Body of pancreas (tissue), 4 donors: ENCODE measurements around the gene SCUBE1. TPM values are rescaled to one million over a fixed set of nuclear protein-coding genes. Genes with fewer than 3 reads are reported as not detected.

Experiments
- ATAC-seq: fragments of 150-250 bp; one replicate; pipeline ENCODE4 v1.9.1; 2016
- DNase-seq, 4 donors: peaks; one replicate each; pipeline ENCODE4 v3.0.0-alpha.2; 2019
- H3K27ac ChIP-seq, 4 donors: fragments of 200-600 bp; sonication (generic); 1 replicate in 3 of 4; 2 replicates in 1 of 4; pipeline versions ENCODE4 v1.5.1 to v1.6.1; 2016 to 2019; ENCODE audit warnings: mild to moderate bottlenecking in 1 of 4, mixed read lengths in 1 of 4, moderate library complexity in 1 of 4
- H3K27me3 ChIP-seq, 2 donors: fragments of 200-600 bp; sonication (generic); one replicate each; pipeline ENCODE4 v1.6.0; 2016; ENCODE audit warnings: mild to moderate bottlenecking in 1 of 2
- H3K36me3 ChIP-seq, 2 donors: fragments of 200-600 bp; sonication (generic); replicated peaks in 1 of 2; 2 replicates each; pipeline ENCODE4 v1.5.1; 2016; ENCODE audit warnings: low read depth in 2 of 2; ENCODE audit not compliant: insufficient read depth in 1 of 2
- H3K4me1 ChIP-seq: fragments of 200-600 bp; sonication (generic); one replicate; pipeline ENCODE4 v1.6.0; 2016
- H3K4me3 ChIP-seq, 2 donors: fragments of 200-600 bp; sonication (generic); 1 replicate in 1 of 2; 2 replicates in 1 of 2; pipeline ENCODE4 v1.5.1; 2016 to 2019
- H3K9me3 ChIP-seq, 3 donors: fragments of 200-600 bp; sonication (generic); 1 replicate in 2 of 3; 2 replicates in 1 of 3; pipeline ENCODE4 v1.5.1; 2016
- CTCF ChIP-seq, 7 experiments: fragments of 450-650 bp in 4 of 7; fragments of 200-600 bp in 3 of 7; sonication (generic) in 3 of 7; IDR thresholded peaks; one replicate each; pipeline ENCODE4 v1.5.1; 2016 to 2019; ENCODE audit warnings: antibody characterized with exemption in 7 of 7
- POLR2A ChIP-seq, 3 donors: fragments of 450-650 bp; IDR thresholded peaks; one replicate each; pipeline ENCODE4 v1.6.1; 2016; ENCODE audit warnings: antibody characterized with exemption in 3 of 3, mild to moderate bottlenecking in 2 of 3
- WGBS, 2 donors: methylation state at CpG; one replicate each; pipeline ENCODE4 v1.1.5; 2017; 5-methylcytosine and 5-hydroxymethylcytosine counted together
- intact Hi-C: fragments of 100-400 bp; cut with DNase I; formaldehyde crosslinking; loops from one replicate; pipeline ENCODE4 v1.15.1; 2023
- total RNA-seq, 2 donors: library from RNA; depleted of rRNA; stranded (reverse); fragments of >200 nt; gene quantifications; one replicate each; pipeline ENCODE4 v1.1.0, GENCODE V29; 2016

The SCUBE1 gene
- total RNA-seq, 2 donors from 2014 or later: under 0.01 to 0.26 TPM

DNA sequence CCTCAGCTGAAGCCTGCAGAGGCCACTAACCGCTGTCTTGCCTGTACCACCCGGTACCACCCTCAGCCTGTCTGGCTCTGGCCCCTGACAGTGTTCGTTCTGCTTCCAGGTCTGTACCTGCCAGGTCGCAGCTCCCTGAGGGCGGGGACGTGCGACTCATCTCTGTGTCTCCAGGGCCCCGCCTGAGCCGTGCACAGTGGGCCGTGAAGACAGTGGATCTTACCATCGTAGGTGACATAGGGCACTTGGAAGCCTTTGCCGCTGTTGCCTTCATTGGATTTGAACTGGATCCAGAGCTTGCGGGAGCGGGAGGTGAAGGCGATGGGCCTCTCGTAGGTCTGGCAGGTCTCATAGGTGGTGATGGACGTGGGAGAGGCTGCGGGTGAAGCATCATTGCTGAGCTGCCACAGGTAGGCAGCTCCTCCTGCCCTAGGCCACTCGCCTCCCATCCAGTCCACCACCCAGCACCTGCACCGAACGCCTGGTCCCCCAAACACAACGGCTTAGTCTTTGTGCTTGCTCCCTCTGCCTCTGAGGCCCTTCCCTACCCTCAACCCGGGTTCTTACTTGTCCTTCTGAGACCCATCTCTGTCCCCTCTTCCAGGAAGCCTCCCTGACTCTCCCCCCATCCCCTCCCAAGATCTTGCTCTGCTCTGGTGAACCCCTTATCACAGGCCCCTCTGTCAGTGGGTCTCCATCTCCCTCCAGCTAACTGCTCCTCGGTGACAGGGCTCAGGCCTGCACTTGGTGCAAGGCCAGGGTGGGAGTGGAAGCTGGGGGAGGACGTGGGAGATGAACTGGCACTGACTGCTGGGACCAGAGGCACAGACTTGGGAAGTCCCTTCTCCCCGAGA, 135.1 kb downstream of the SCUBE1 start:
- H3K9me3 ChIP-seq: no peaks in the 10 kb centered on the region
- H3K27me3 ChIP-seq: no peaks in the 10 kb centered on the region
- DNase-seq (no peak), ATAC-seq (no peak)
- H3K36me3 ChIP-seq: no peaks in the 10 kb centered on the region
- 67 to 71% methylated on average over 11 to 22 of the region's 26 CpGs for WGBS, 2 donors
- TF ChIP-seq POLR2A (IDR thresholded peaks at IDR 0.05) (no peak), CTCF (IDR thresholded peaks at IDR 0.05) (no peak)
- H3K27ac ChIP-seq: no peak overlapping the region
- intact Hi-C loops: no loop called here
- no peak overlapping the region for H3K4me3 ChIP-seq
- no peaks in the 10 kb centered on the region for H3K4me1 ChIP-seq

GRCh38 chr22:43207386-43207785, 135.8 kb downstream of the SCUBE1 start:
- Histone ChIP-seq H3K9me3 (no peaks in the 10 kb centered on the region), H3K4me3 (no peak overlapping the region), H3K27ac (no peak overlapping the region), H3K36me3 (no peaks in the 10 kb centered on the region), H3K27me3 (no peaks in the 10 kb centered on the region), H3K4me1 (no peaks in the 10 kb centered on the region)
- 67 to 71% methylated on average over 11 to 13 of the region's 13 CpGs for WGBS, 2 donors
- DNase-seq (no peak), ATAC-seq (no peak)
- TF ChIP-seq POLR2A (IDR thresholded peaks at IDR 0.05) (no peak), CTCF (IDR thresholded peaks at IDR 0.05) (no peak)
- intact Hi-C loops: no loop called here

GRCh38 chr22:43206509-43207161, 136.5 kb downstream of the SCUBE1 start:
- no peak for ATAC-seq
- no peaks in the 10 kb centered on the region for H3K4me1 ChIP-seq
- intact Hi-C loops: no loop called here
- no peak for DNase-seq
- H3K27me3 ChIP-seq: no peaks in the 10 kb centered on the region
- H3K9me3 ChIP-seq: no peaks in the 10 kb centered on the region
- H3K27ac ChIP-seq: no peak overlapping the region
- TF ChIP-seq POLR2A (IDR thresholded peaks at IDR 0.05) (no peak), CTCF (IDR thresholded peaks at IDR 0.05) (no peak)
- WGBS, 2 donors: 37 to 61% methylated on average over 17 to 22 of the region's 23 CpGs
- no peak overlapping the region for H3K4me3 ChIP-seq
- no peaks in the 10 kb centered on the region for H3K36me3 ChIP-seq

DNA sequence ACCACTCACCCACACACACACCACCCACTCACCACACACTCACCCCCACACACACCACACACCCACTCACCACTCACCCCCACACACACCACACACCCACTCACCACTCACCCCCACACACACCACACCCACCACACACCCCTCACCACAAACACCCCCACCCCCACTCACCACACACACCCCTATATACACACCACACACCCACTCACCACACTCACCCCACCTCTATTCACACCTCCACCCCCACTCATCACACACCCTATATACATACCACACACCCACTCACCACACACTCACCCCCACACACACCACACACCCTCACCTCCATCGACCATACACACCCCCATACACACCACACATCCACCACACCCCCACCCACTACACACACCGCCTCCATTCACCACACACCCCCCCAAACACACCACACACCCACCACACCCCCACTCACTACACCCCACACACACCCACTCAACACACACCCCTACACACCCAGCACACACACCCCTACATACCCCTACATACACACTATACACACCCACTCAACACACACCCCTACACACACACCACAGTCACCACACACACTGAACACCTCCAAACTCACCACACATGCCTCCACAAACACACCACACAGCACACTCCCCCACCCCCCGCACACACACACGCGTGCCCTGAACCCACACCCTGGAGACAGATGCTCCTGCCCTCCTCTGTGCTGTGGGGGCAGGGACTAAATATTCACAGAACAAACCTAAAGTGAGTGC, 137.2 kb downstream of the SCUBE1 start:
- Histone ChIP-seq H3K9me3 (no peaks in the 10 kb centered on the region), H3K4me3 (no peak overlapping the region), H3K36me3 (no peaks in the 10 kb centered on the region), H3K27ac (no peak overlapping the region), H3K27me3 (no peaks in the 10 kb centered on the region), H3K4me1 (no peaks in the 10 kb centered on the region)
- 58 to 61% methylated on average over 5 of the region's 5 CpGs for WGBS, 2 donors
- no peak for TF ChIP-seq POLR2A (IDR thresholded peaks at IDR 0.05)
- no peak for ATAC-seq
- intact Hi-C loops: no loop called here
- DNase-seq: no peak

DNA sequence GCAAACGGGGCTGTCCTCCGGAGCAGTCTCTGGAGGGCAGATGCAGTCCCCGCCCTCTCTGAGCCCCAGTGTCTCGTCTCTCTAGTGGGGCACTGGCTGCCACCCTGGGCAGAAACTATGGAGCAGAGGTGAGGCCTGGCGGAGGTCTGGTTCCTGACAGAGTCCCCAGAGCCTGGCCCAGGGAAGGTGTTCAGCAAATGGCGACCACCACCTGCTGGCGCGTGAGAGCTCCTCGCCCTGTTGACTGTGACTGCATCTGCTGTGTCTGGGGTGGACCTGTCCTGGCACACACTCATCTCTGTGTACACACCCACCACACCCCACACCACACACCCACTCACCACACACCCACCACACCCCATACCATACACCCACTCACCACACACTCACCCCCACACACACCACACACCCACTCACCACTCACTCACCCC, 137.9 kb downstream of the SCUBE1 start:
- Histone ChIP-seq H3K4me3 (no peak overlapping the region), H3K9me3 (no peaks in the 10 kb centered on the region), H3K36me3 (no peaks in the 10 kb centered on the region), H3K4me1 (no peaks in the 10 kb centered on the region), H3K27me3 (no peaks in the 10 kb centered on the region), H3K27ac (no peak overlapping the region)
- intact Hi-C loops: no loop called here
- TF ChIP-seq POLR2A (IDR thresholded peaks at IDR 0.05) (no peak), CTCF (IDR thresholded peaks at IDR 0.05) (no peak)
- 83 to 93% methylated on average over 3 to 8 of the region's 9 CpGs for WGBS, 2 donors
- ATAC-seq (no peak), DNase-seq (no peak)
